Neural cell (in vitro differentiated cells): Measurements from ENCODE around the gene RIBC2. TPM values are rescaled to one million over a fixed set of nuclear protein-coding genes. Genes with fewer than 3 reads are reported as not detected.

ENCODE experiments used
- H2AFZ ChIP-seq: fragments of 200-600, 300-800 bp; sonication (generic), shearing (Covaris generic); 2 replicates; pipeline ENCODE4 v1.6.0; 2014; ENCODE audit warnings: low read depth, mild to moderate bottlenecking, antibody characterized with exemption, low read length, moderate library complexity
- H3F3A ChIP-seq: fragments of 200-600 bp; shearing (Covaris generic); 2 replicates; pipeline ENCODE4 v1.6.1; 2016; ENCODE audit warnings: mild to moderate bottlenecking, moderate library complexity, mixed read lengths, antibody characterized with exemption, low read length; ENCODE audit not compliant: insufficient read depth, poor library complexity, severe bottlenecking
- H3K27ac ChIP-seq: fragments of 200-600, 300-800 bp; sonication (generic), shearing (Covaris generic); 2 replicates; pipeline ENCODE4 v1.5.1; 2014; ENCODE audit warnings: mild to moderate bottlenecking, low read length, moderate library complexity
- H3K27me3 ChIP-seq: fragments of 300-800, 200-600 bp; sonication (generic), shearing (Covaris generic); 2 replicates; pipeline ENCODE4 v1.6.0; 2014; ENCODE audit warnings: mild to moderate bottlenecking, low read depth, low read length, moderate library complexity; ENCODE audit not compliant: insufficient read depth
- H3K36me3 ChIP-seq: fragments of 300-800, 200-600 bp; sonication (generic), shearing (Covaris generic); 2 replicates; pipeline ENCODE4 v1.5.1; 2014; ENCODE audit warnings: mild to moderate bottlenecking, antibody characterized with exemption, low read length, moderate library complexity; ENCODE audit not compliant: insufficient read depth
- H3K4me2 ChIP-seq: fragments of 300-800, 200-600 bp; sonication (generic), shearing (Covaris generic); 2 replicates; pipeline ENCODE4 v1.6.0; 2014; ENCODE audit warnings: mild to moderate bottlenecking, low read length
- H3K4me3 ChIP-seq: fragments of 300-800, 200-600 bp; sonication (generic), shearing (Covaris generic); 2 replicates; pipeline ENCODE4 v1.5.1; 2014; ENCODE audit warnings: mild to moderate bottlenecking, low read length, moderate library complexity
- H3K79me2 ChIP-seq: fragments of 200-600 bp; shearing (Covaris generic); replicated peaks from 2 replicates; pipeline ENCODE4 v1.6.0; 2014; ENCODE audit warnings: mild to moderate bottlenecking, low read length, moderate library complexity; ENCODE audit not compliant: insufficient read depth
- H3K9ac ChIP-seq: fragments of 300-800, 200-600 bp; sonication (generic), shearing (Covaris generic); 2 replicates; pipeline ENCODE4 v1.6.1; 2016; ENCODE audit warnings: mild to moderate bottlenecking, low read length, mixed read lengths
- H3K9me2 ChIP-seq: fragments of 200-600 bp; shearing (Covaris generic); 2 replicates; pipeline ENCODE4 v1.6.1; 2016; ENCODE audit warnings: mild to moderate bottlenecking, low read length, mixed read lengths; ENCODE audit not compliant: insufficient read depth
- H3K9me3 ChIP-seq: fragments of 200-600, 300-800 bp; sonication (generic), shearing (Covaris generic); 2 replicates; pipeline ENCODE4 v1.6.1; 2016; ENCODE audit warnings: mild to moderate bottlenecking, mixed run types, low read length, moderate library complexity, mixed read lengths
- H4K20me1 ChIP-seq: fragments of 200-600 bp; shearing (Covaris generic); 2 replicates; pipeline ENCODE4 v1.6.1; 2016; ENCODE audit warnings: mild to moderate bottlenecking, mixed run types; ENCODE audit not compliant: insufficient read depth
- CTCF ChIP-seq: fragments of 450-650 bp; IDR thresholded peaks from 2 replicates; pipeline ENCODE4 v1.5.1; 2014; ENCODE audit warnings: antibody characterized with exemption, mild to moderate bottlenecking, moderate library complexity; ENCODE audit not compliant: poor library complexity, severe bottlenecking
- EP300 ChIP-seq: fragments of 450-650 bp; conservative IDR thresholded peaks from 2 replicates; pipeline ENCODE4 v1.6.1; 2014; ENCODE audit warnings: antibody characterized with exemption, mild to moderate bottlenecking, moderate library complexity; ENCODE audit not compliant: poor library complexity, severe bottlenecking
- EZH2 ChIP-seq: fragments of 200-600, 300-800 bp; shearing (Covaris generic), sonication (generic); IDR thresholded peaks from 2 replicates; pipeline ENCODE4 v1.6.1; 2014; ENCODE audit warnings: antibody characterized with exemption, low read length, borderline replicate concordance, mild to moderate bottlenecking; ENCODE audit not compliant: insufficient read depth, poor library complexity, severe bottlenecking
- MXI1 ChIP-seq: fragments of 450-650 bp; conservative IDR thresholded peaks from 2 replicates; pipeline ENCODE4 v1.6.1; 2014; ENCODE audit warnings: antibody characterized with exemption, mild to moderate bottlenecking; ENCODE audit not compliant: poor library complexity, severe bottlenecking
- POLR2AphosphoS5 ChIP-seq: IDR thresholded peaks from 2 replicates; pipeline ENCODE4 v1.6.1; 2012
- RAD21 ChIP-seq: fragments of 450-650 bp; conservative IDR thresholded peaks from 2 replicates; pipeline ENCODE4 v1.6.1; 2014; ENCODE audit warnings: antibody characterized with exemption, mild to moderate bottlenecking, moderate library complexity
- REST ChIP-seq: IDR thresholded peaks from 2 replicates; pipeline ENCODE4 v1.6.1; 2012; ENCODE audit warnings: borderline replicate concordance
- SMC3 ChIP-seq: fragments of 450-650 bp; conservative IDR thresholded peaks from 2 replicates; pipeline ENCODE4 v1.6.1; 2014; ENCODE audit warnings: antibody characterized with exemption, mild to moderate bottlenecking, moderate library complexity; ENCODE audit not compliant: poor library complexity
- TAF1 ChIP-seq: IDR thresholded peaks from 2 replicates; pipeline ENCODE4 v1.6.1; 2012; ENCODE audit warnings: low read depth
- polyA plus RNA-seq: library from polyadenylated mRNA; depleted of rRNA; stranded (reverse); fragments of >200 nt; gene quantifications from 2 replicates; pipeline ENCODE4 v1.2.3, GENCODE V29; 2014

RIBC2 gene
- polyA plus RNA-seq, 1 donor from 2014 or later: not detected

GRCh38 chr22:45381348-45381747 lies 32.1 kb upstream of the RIBC2 start:
- no peak overlapping the region for H2AFZ ChIP-seq
- no peaks in the 10 kb centered on the region for H3K9me2 ChIP-seq
- no peaks in the 10 kb centered on the region for H3K36me3 ChIP-seq
- H3K4me3 ChIP-seq: no peak overlapping the region
- no peaks in the 10 kb centered on the region for H3K9me3 ChIP-seq
- TF ChIP-seq TAF1 (no peak), MXI1 (no peak), EZH2 (no peak), EP300 (no peak), SMC3 (no peak), REST (no peak), RAD21 (no peak), POLR2AphosphoS5 (no peak), CTCF (no peak)
- H3K27ac ChIP-seq: no peak overlapping the region
- H3K79me2 ChIP-seq: no peaks in the 10 kb centered on the region
- H3K27me3 ChIP-seq: no peaks in the 10 kb centered on the region
- no peak overlapping the region for H3K4me2 ChIP-seq
- no peak overlapping the region for H3K9ac ChIP-seq
- H4K20me1 ChIP-seq: no peaks in the 10 kb centered on the region
- H3F3A ChIP-seq: no peaks in the 10 kb centered on the region

GRCh38 chr22:45389546-45389945 lies 23.9 kb upstream of the RIBC2 start:
- Histone ChIP-seq H3K36me3 (no peaks in the 10 kb centered on the region), H2AFZ (no peak overlapping the region), H3K4me2 (no peak overlapping the region), H3K79me2 (no peaks in the 10 kb centered on the region), H3K9me3 (no peaks in the 10 kb centered on the region), H3K9ac (no peak overlapping the region), H3F3A (no peaks in the 10 kb centered on the region), H4K20me1 (no peaks in the 10 kb centered on the region), H3K27me3 (no peaks in the 10 kb centered on the region), H3K9me2 (no peaks in the 10 kb centered on the region), H3K27ac (no peak overlapping the region), H3K4me3 (no peak overlapping the region)
- TF ChIP-seq EP300: no peak
- TF ChIP-seq EZH2: no peak
- no peak for TF ChIP-seq TAF1
- TF ChIP-seq MXI1: no peak
- TF ChIP-seq RAD21: no peak
- TF ChIP-seq REST: no peak
- no peak for TF ChIP-seq CTCF
